Psoas muscle (tissue), 8 donors: ENCODE data around the gene EGFL8. TPM values are rescaled to one million over a fixed set of nuclear protein-coding genes. Genes with fewer than 3 reads are reported as not detected.

Source experiments
- ATAC-seq, 4 donors: fragments of 200-7000 bp; cut with Tn5 transposase; one replicate each; pipeline ENCODE4 v1.9.1; 2020; ENCODE audit warnings: moderate library complexity in 3 of 4, mild to moderate bottlenecking in 2 of 4
- DNase-seq, 2 donors: peaks; one replicate each; pipeline ENCODE4 v3.0.0-alpha.2; 2020
- H3K27ac ChIP-seq: fragments of 200-600 bp; one replicate; pipeline ENCODE4 v1.8.0; 2022
- H3K27me3 ChIP-seq, 3 donors: fragments of 200-600 bp in 1 of 3; one replicate each; pipeline versions ENCODE4 v1.6.1 to v1.8.0; 2013 to 2022; ENCODE audit warnings: low read length in 2 of 3, mild to moderate bottlenecking in 2 of 3, moderate library complexity in 1 of 3; ENCODE audit not compliant: insufficient read depth in 3 of 3
- H3K36me3 ChIP-seq, 2 donors: fragments of 200-600 bp in 1 of 2; one replicate each; pipeline versions ENCODE4 v1.6.1 to v1.8.0; 2013 to 2022; ENCODE audit warnings: low read depth in 1 of 2, mild to moderate bottlenecking in 1 of 2, moderate library complexity in 1 of 2; ENCODE audit not compliant: insufficient read depth in 1 of 2
- H3K4me1 ChIP-seq: fragments of 200-600 bp; one replicate; pipeline ENCODE4 v1.8.0; 2022
- H3K4me3 ChIP-seq: fragments of 200-600 bp; one replicate; pipeline ENCODE4 v1.8.0; 2022; ENCODE audit warnings: mild to moderate bottlenecking
- H3K9me3 ChIP-seq: fragments of 200-600 bp; one replicate; pipeline ENCODE4 v1.8.0; 2022
- CTCF ChIP-seq: fragments of 200-600 bp; IDR thresholded peaks from one replicate; pipeline ENCODE4 v1.8.0; 2022; ENCODE audit warnings: antibody characterized with exemption
- WGBS, 3 donors: extraction: QIAGEN DNeasy Blood & Tissue Kit; methylation state at CpG; one replicate each; pipeline versions ENCODE4 v1.1.6 to v1.1.7; 2013; 5-methylcytosine and 5-hydroxymethylcytosine counted together
- intact Hi-C, 2 donors: fragments of 100-400 bp; cut with DNase I; formaldehyde crosslinking; loops; one replicate each; pipeline versions ENCODE4 v1.11.0 to v1.14.2; 2022
- polyA plus RNA-seq, 3 donors: library from polyadenylated mRNA; stranded (reverse); fragments of 200-250 nt; gene quantifications; one replicate each; pipeline ENCODE4 v1.2.3, GENCODE V29; 2013
- total RNA-seq, 4 donors: library from RNA; stranded (reverse); fragmentation: NEBNext Ultra II Directional in 2 of 4; extraction: Animal tissue kit (Norgen Biotek cat#: 25700) in 2 of 4; gene quantifications; one replicate each; pipeline versions ENCODE4 v1.2.1 to v1.2.4, GENCODE V29; 2021 to 2023
- donor health status: healthy with polysubstance abuse.
- donor health status: DM: no; HTN: no; CAD: no; lungs with moderate emphysema.
- donor health status: Bipolar disorder and iron deficiency.
- donor health status: healthy.
- donor health status: DM: yes; HTN: yes; CAD: no.
- donor health status: DM: no; HTN: no; CAD: no.
- donor health status: DM: no; HTN: no; CAD: no.
- donor health status: DM: yes; HTN: yes; CAD: no.

Gene EGFL8
- total and polyA plus RNA-seq, 7 donors = 2.0 to 7.0 (median 3.6) TPM

- peak overlapping the region; percentile 92 for H3K4me3 ChIP-seq
- WGBS, 3 donors = 1% methylated on average over 20 of the region's 20 CpGs
- no peaks in the 10 kb centered on the region for H3K27me3 ChIP-seq
- DNase-seq (no peak), ATAC-seq (peak; percentile 2 to 31 (median 6))
- H3K36me3 ChIP-seq = peaks cover 0 to 24% of the 10 kb centered on the region in 2 donors
- H3K9me3 ChIP-seq = no peaks in the 10 kb centered on the region
- peaks cover 32% of the 10 kb centered on the region for H3K4me1 ChIP-seq
- peak overlapping the region; percentile 87 for H3K27ac ChIP-seq
- no peak for TF ChIP-seq CTCF
- intact Hi-C loops = loop anchor here (2.0 to 5.0 kb wide), 2 partner anchors 48 to 50 kb away; partner anchors contain the start of gene ATF6B (in 2 of the 2)
These were observed 12.9 kb downstream of the EGFL8 start for GRCh38 chr6:32177183-32177787.

GRCh38 chr6:32177788-32178546, 13.6 kb downstream of the EGFL8 start, which contains the start of gene RNF5:
TSS of gene RNF5 (plus strand) at chr6:32178405. CDS start at chr6:32178512, 107 bp downstream.
- no peaks in the 10 kb centered on the region for H3K27me3 ChIP-seq
- no peak for TF ChIP-seq CTCF
- peaks cover 0 to 30% of the 10 kb centered on the region in 2 donors for H3K36me3 ChIP-seq
- ATAC-seq (peak; percentile 86 to 88 (median 87)), DNase-seq (peak; percentile 93 to 94)
- intact Hi-C loops = loop anchor here (2.0 to 5.0 kb wide), 2 partner anchors 49 to 51 kb away; partner anchors contain the start of gene ATF6B (in 2 of the 2)
- WGBS, 3 donors = 0 to 1% (median 1%) methylated on average over 33 of the region's 33 CpGs
- H3K4me1 ChIP-seq = peaks cover 38% of the 10 kb centered on the region
- no peaks in the 10 kb centered on the region for H3K9me3 ChIP-seq
- H3K4me3 ChIP-seq = peak within 1 kb of the TSS; percentile 92
- H3K27ac ChIP-seq = peak within 1 kb of the TSS; percentile 87

- Histone ChIP-seq H3K36me3 (peaks cover 0 to 37% of the 10 kb centered on the region in 2 donors), H3K27me3 (no peaks in the 10 kb centered on the region), H3K9me3 (no peaks in the 10 kb centered on the region), H3K27ac (peak overlapping the region; percentile 87), H3K4me1 (peaks cover 38% of the 10 kb centered on the region), H3K4me3 (peak overlapping the region; percentile 92)
- intact Hi-C loops = loop anchor here in 1 of 2 donors (5.0 kb wide), 1 partner anchor 51 kb away; the partner anchor contains the start of gene ATF6B
- TF ChIP-seq CTCF = no peak
- 2 to 5% (median 2%) methylated on average over 20 to 24 of the region's 24 CpGs for WGBS, 3 donors
- DNase-seq (no peak), ATAC-seq (no peak)
These were observed 14.4 kb downstream of the EGFL8 start for GRCh38 chr6:32178547-32179440.

GRCh38 chr6:32179766-32180405, 15.5 kb downstream of the EGFL8 start:
- no peaks in the 10 kb centered on the region for H3K9me3 ChIP-seq
- peak overlapping the region; percentile 92 for H3K4me3 ChIP-seq
- intact Hi-C loops = loop anchor here in 1 of 2 donors (5.0 kb wide), 1 partner anchor 53 kb away; the partner anchor contains the start of gene ATF6B
- WGBS, 3 donors = 60 to 63% (median 61%) methylated on average over 10 of the region's 10 CpGs
- DNase-seq = no peak
- no peak for TF ChIP-seq CTCF
- ATAC-seq = no peak
- peaks cover 34% of the 10 kb centered on the region for H3K4me1 ChIP-seq
- H3K36me3 ChIP-seq = peaks cover 0 to 37% of the 10 kb centered on the region in 2 donors
- peak overlapping the region; percentile 87 for H3K27ac ChIP-seq
- no peaks in the 10 kb centered on the region for H3K27me3 ChIP-seq
